ENCODE data around the gene CETP. TPM values are rescaled to one million over a fixed set of nuclear protein-coding genes. Genes with fewer than 3 reads are reported as not detected.

Gene CETP, protein sequence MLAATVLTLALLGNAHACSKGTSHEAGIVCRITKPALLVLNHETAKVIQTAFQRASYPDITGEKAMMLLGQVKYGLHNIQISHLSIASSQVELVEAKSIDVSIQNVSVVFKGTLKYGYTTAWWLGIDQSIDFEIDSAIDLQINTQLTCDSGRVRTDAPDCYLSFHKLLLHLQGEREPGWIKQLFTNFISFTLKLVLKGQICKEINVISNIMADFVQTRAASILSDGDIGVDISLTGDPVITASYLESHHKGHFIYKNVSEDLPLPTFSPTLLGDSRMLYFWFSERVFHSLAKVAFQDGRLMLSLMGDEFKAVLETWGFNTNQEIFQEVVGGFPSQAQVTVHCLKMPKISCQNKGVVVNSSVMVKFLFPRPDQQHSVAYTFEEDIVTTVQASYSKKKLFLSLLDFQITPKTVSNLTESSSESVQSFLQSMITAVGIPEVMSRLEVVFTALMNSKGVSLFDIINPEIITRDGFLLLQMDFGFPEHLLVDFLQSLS
- not detected in 2 replicates for total RNA-seq

GRCh38 chr16:56961851-56962281 lies at the start of gene CETP:
TSS of gene CETP (plus strand) at chr16:56961950. CDS start at chr16:56961980, 30 bp downstream.

DNA sequence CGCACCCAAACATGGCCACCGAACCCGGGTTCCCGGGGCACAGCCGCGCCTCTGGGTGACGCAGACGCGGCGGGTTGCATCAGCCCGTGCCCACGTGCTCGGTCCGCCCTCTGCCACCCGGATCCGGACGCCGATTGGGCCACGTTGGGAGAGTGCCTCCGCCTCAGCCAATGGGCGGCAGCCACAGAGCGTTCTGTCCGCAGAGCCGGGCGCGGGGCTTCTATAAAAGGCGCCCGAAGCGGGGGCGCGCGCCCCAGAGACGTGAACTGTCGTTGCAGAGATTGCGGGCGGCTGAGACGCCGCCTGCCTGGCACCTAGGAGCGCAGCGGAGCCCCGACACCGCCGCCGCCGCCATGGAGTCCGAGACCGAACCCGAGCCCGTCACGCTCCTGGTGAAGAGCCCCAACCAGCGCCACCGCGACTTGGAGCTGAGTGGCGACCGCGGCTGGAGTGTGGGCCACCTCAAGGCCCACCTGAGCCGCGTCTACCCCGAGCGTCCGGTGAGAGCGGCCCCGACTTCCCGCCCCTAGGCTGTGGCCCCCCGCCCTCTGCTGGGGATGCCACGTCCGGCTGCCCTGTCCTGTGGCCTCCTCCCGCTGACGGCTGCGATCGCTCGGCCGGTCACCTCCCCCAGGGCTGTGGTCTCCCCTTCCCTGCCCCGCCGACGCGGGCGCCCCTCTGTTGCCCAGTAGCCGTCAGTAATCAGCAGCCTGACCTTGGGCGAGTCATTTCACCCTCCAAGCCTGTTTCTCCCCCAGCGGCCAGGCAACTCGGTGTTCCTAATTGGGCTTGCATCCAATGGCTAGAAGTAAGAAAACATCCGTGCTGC lies 29.6 kb upstream of the CETP start, which contains the start of gene HERPUD1:
Gene HERPUD1 (plus strand): TSS at position 251 of the 829 bp plus-strand sequence. CDS start 103 bp downstream, at position 354.

GRCh38 chr16:56988948-56989945 lies 27.5 kb downstream of the CETP start, which contains the start of gene NLRC5:
TSS of gene NLRC5 (plus strand) at chr16:56989557. CDS start at chr16:57020713, 31,156 bp downstream.

Other genes with a start within 250 kb of the CETP start
- gene NUP93, start 231.8 kb upstream of the CETP start, total RNA-seq = 42.2 and 42.5 TPM in 2 replicates
- under 0.01 TPM in 1 of 2 replicates, not detected in the other for gene SLC12A3, start 96.7 kb upstream of the CETP start, total RNA-seq
- 77.7 and 84.1 TPM in 2 replicates for gene HERPUD1, start 29.8 kb upstream of the CETP start, total RNA-seq
- 12.2 and 12.4 TPM in 2 replicates for gene NLRC5, start 27.6 kb downstream of the CETP start, total RNA-seq
- gene CPNE2, start 130.6 kb downstream of the CETP start, total RNA-seq = 10.2 and 10.4 TPM in 2 replicates
- 54.6 and 57.5 TPM in 2 replicates for gene PSME3IP1, start 224.1 kb downstream of the CETP start, total RNA-seq
- gene RSPRY1, start 224.4 kb downstream of the CETP start, total RNA-seq = 34.7 and 39.4 TPM in 2 replicates

Measured in smooth muscle cell of bladder (primary cell).